Gastroesophageal sphincter (tissue), 3 donors: ENCODE measurements around the gene ATP2A1.

Experiments
- EP300 ChIP-seq: sonication (generic); formaldehyde crosslinking; IDR thresholded peaks from one replicate; pipeline ENCODE4 v1.6.1; 2017; ENCODE audit warnings: antibody characterized with exemption, mild to moderate bottlenecking
- POLR2A ChIP-seq, 2 donors: fragments of 450-650 bp; IDR thresholded peaks; one replicate each; pipeline ENCODE4 v1.6.1; 2017; ENCODE audit warnings: antibody characterized with exemption in 2 of 2, mild to moderate bottlenecking in 2 of 2, moderate library complexity in 1 of 2
- POLR2AphosphoS5 ChIP-seq: sonication (generic); formaldehyde crosslinking; IDR thresholded peaks from one replicate; pipeline ENCODE4 v1.6.1; 2017; ENCODE audit warnings: antibody characterized with exemption
- TF ChIP-seq, protein P1 (sequence below), 4 experiments: fragments of 200-600 bp in 2 of 4; fragments of 450-650 bp in 2 of 4; sonication (generic) in 1 of 4; IDR thresholded peaks; one replicate each; pipeline ENCODE4 v1.5.1; 2017 to 2019; ENCODE audit warnings: antibody characterized with exemption in 4 of 4, mild to moderate bottlenecking in 2 of 4, moderate library complexity in 2 of 4

DNA sequence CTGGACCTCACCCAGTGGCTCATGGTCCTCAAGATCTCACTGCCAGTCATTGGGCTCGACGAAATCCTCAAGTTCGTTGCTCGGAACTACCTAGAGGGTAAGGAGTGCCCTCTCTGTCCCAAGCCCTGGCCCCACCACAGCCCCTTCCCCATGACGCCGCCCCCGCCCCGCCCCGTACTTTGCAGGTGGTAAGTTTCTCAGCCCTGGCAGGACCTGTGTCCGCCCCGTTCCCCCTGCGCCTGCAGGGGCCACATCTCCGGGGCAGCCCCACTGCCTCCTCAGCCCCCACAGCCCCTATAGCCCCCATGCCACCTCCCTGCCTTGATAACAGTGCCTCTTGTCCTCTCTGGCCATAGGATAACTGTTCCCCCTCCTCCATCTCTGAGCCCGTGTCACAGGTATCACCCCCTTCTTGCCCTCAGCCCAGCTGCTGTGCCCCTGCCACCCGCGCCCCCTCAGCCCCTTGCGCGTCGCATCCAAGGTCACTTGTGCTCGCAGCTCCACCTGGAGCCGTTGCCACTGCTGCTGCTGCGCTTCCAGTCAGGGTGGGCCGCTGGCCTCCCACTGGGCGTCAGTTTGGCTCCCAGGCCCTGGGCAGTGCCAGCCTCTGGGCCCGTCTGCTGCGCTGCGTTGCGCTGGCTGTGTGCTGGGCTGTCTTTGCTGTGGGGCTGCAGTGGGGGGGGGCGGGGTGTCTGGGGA lies 25.2 kb downstream of the ATP2A1 start:
- no peak for TF ChIP-seq POLR2A (IDR thresholded peaks at IDR 0.05)
- TF ChIP-seq, protein P1, sequence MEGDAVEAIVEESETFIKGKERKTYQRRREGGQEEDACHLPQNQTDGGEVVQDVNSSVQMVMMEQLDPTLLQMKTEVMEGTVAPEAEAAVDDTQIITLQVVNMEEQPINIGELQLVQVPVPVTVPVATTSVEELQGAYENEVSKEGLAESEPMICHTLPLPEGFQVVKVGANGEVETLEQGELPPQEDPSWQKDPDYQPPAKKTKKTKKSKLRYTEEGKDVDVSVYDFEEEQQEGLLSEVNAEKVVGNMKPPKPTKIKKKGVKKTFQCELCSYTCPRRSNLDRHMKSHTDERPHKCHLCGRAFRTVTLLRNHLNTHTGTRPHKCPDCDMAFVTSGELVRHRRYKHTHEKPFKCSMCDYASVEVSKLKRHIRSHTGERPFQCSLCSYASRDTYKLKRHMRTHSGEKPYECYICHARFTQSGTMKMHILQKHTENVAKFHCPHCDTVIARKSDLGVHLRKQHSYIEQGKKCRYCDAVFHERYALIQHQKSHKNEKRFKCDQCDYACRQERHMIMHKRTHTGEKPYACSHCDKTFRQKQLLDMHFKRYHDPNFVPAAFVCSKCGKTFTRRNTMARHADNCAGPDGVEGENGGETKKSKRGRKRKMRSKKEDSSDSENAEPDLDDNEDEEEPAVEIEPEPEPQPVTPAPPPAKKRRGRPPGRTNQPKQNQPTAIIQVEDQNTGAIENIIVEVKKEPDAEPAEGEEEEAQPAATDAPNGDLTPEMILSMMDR (IDR thresholded peaks at IDR 0.05) = no peak
- TF ChIP-seq EP300 = no peak
- no peak for TF ChIP-seq POLR2AphosphoS5
